ENCODE data around the gene MYCBP2. TPM values are rescaled to one million over a fixed set of nuclear protein-coding genes. Genes with fewer than 3 reads are reported as not detected.
A peak's percentile ranks its signal among the peaks of the same experiment; 100 is the strongest.

MYCBP2 gene
- total RNA-seq, 6 experiments from 2014 or later, result 52.7 to 66.3 (median 54.9) TPM

GRCh38 chr13:77026255-77026860, 300.5 kb downstream of the MYCBP2 start:
- peaks cover 14% of the 10 kb centered on the region for H3K36me3 Mint-ChIP-seq (ENCODE audit: low read depth)
- H3K27me3 Mint-ChIP-seq (ENCODE audit: insufficient read depth), result 0 out of 2 replicates have a peak, but pooled peaks cover 1% of the 10 kb centered on the region
- peak overlapping the region; percentile 98 for H3K4me3 Mint-ChIP-seq
- peak overlapping the region; percentile 71 for H3K27ac Mint-ChIP-seq
- peak; percentile 56 for DNase-seq
- H3K4me1 Mint-ChIP-seq (ENCODE audit: low read depth), result peaks cover 67% of the 10 kb centered on the region
- TF ChIP-seq CTCF (IDR thresholded peaks at IDR 0.05), result no peak; the same call in 1 of the 2 replicates
- no peaks in the 10 kb centered on the region for H3K9me3 Mint-ChIP-seq

GRCh38 chr13:77022341-77022740, 304.6 kb downstream of the MYCBP2 start:
- TF ChIP-seq CTCF (IDR thresholded peaks at IDR 0.05), result no peak
- Mint-ChIP-seq H3K4me3 (peak overlapping the region; percentile 38; the same call in 1 of the 2 replicates), H3K9me3 (no peaks in the 10 kb centered on the region), H3K36me3 (ENCODE audit: low read depth) (peaks cover 15% of the 10 kb centered on the region), H3K27me3 (ENCODE audit: insufficient read depth) (0 out of 2 replicates have a peak, but pooled peaks cover 1% of the 10 kb centered on the region), H3K27ac (peak overlapping the region; percentile 48; the same call in 1 of the 2 replicates), H3K4me1 (ENCODE audit: low read depth) (peaks cover 51% of the 10 kb centered on the region)
- DNase-seq, result peak; percentile 28

- no peak for TF ChIP-seq CTCF (IDR thresholded peaks at IDR 0.05)
- no peak for DNase-seq
- Mint-ChIP-seq H3K27me3 (ENCODE audit: insufficient read depth) (no peaks in the 10 kb centered on the region), H3K4me1 (ENCODE audit: low read depth) (peaks cover 33% of the 10 kb centered on the region), H3K9me3 (no peaks in the 10 kb centered on the region), H3K36me3 (ENCODE audit: low read depth) (peaks cover 19% of the 10 kb centered on the region), H3K27ac (no peak overlapping the region), H3K4me3 (no peak overlapping the region)
Observed at GRCh38 chr13:77019756-77020155, 307.1 kb downstream of the MYCBP2 start.

- no peak for DNase-seq
- H3K27me3 Mint-ChIP-seq (ENCODE audit: insufficient read depth), result no peaks in the 10 kb centered on the region
- H3K9me3 Mint-ChIP-seq, result no peaks in the 10 kb centered on the region
- TF ChIP-seq CTCF (IDR thresholded peaks at IDR 0.05), result peak; percentile 41
- peaks cover 6% of the 10 kb centered on the region for H3K4me1 Mint-ChIP-seq (ENCODE audit: low read depth)
- H3K36me3 Mint-ChIP-seq (ENCODE audit: low read depth), result peaks cover 32% of the 10 kb centered on the region
- H3K4me3 Mint-ChIP-seq, result no peak overlapping the region
- H3K27ac Mint-ChIP-seq, result no peak overlapping the region
Observed at GRCh38 chr13:77016888-77017623, 309.8 kb downstream of the MYCBP2 start.

GRCh38 chr13:77016251-77016812, 310.6 kb downstream of the MYCBP2 start:
- no peak for TF ChIP-seq CTCF (IDR thresholded peaks at IDR 0.05)
- no peaks in the 10 kb centered on the region for H3K4me1 Mint-ChIP-seq (ENCODE audit: low read depth)
- no peaks in the 10 kb centered on the region for H3K27me3 Mint-ChIP-seq (ENCODE audit: insufficient read depth)
- no peak for DNase-seq
- H3K9me3 Mint-ChIP-seq, result no peaks in the 10 kb centered on the region
- H3K27ac Mint-ChIP-seq, result no peak overlapping the region
- H3K36me3 Mint-ChIP-seq (ENCODE audit: low read depth), result peaks cover 32% of the 10 kb centered on the region
- no peak overlapping the region for H3K4me3 Mint-ChIP-seq
